WI38 (cell line): Measurements from ENCODE around the gene ATP11A.

Experiments used
- H3K4me3 ChIP-seq: 2 replicates; pipeline ENCODE4 v1.5.1; 2011; ENCODE audit warnings: low read depth, mild to moderate bottlenecking, control low read depth, low read length
- CTCF ChIP-seq: IDR thresholded peaks from 2 replicates; pipeline ENCODE4 v1.5.1; 2012; ENCODE audit warnings: low read depth, mild to moderate bottlenecking, control low read depth, low read length

ATP11A gene

GRCh38 chr13:112765731-112766130 is 75.9 kb downstream of the ATP11A start:
- no peak for TF ChIP-seq CTCF

GRCh38 chr13:112766336-112766735 is 76.5 kb downstream of the ATP11A start:
- no peak overlapping the region for H3K4me3 ChIP-seq
- TF ChIP-seq CTCF = no peak

More at GRCh38 chr13:112765731-112766130, 75.9 kb downstream of the ATP11A start:
- no peak overlapping the region for H3K4me3 ChIP-seq

GRCh38 chr13:112767506-112768471 is 78.0 kb downstream of the ATP11A start:
- no peak for TF ChIP-seq CTCF
- no peak overlapping the region for H3K4me3 ChIP-seq

- no peak for TF ChIP-seq CTCF
- no peak overlapping the region for H3K4me3 ChIP-seq
Observed at GRCh38 chr13:112768795-112769481, 79.1 kb downstream of the ATP11A start.

- no peak overlapping the region for H3K4me3 ChIP-seq
- TF ChIP-seq CTCF = no peak
Observed at GRCh38 chr13:112769615-112770014, 79.8 kb downstream of the ATP11A start.

DNA sequence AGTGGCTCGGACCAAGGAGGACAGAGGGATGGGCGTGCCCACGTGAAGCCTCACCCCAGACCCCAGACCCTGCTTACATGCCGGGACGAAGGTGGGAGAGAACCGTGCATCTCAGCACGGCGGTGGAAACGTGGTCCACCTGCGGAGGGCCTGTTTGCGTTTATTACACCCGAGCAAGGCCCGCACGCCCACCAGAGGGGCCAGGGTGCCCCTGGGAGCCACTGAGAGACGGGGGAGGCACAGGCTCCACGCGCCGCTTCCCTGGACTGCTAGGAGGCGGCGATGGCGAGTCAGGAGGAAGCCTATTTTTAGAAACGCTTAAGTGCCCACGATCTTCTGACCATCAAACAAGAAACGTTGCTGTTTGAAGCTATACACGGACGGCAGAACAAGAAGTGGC is 80.7 kb downstream of the ATP11A start:
- no peak for TF ChIP-seq CTCF
- H3K4me3 ChIP-seq = no peak overlapping the region

GRCh38 chr13:112771139-112771876 is 81.5 kb downstream of the ATP11A start:
- no peak for TF ChIP-seq CTCF
- H3K4me3 ChIP-seq = no peak overlapping the region
